Mucosa of descending colon (tissue), 3 donors: ENCODE data around the gene IGF2BP3. TPM values are rescaled to one million over a fixed set of nuclear protein-coding genes. Genes with fewer than 3 reads are reported as not detected.

Experiments used
- ATAC-seq: fragments of 200-7000 bp; cut with Tn5 transposase; one replicate; pipeline ENCODE4 v1.9.1; 2020; ENCODE audit warnings: mild to moderate bottlenecking, moderate library complexity
- DNase-seq, 3 donors: peaks; one replicate each; pipeline ENCODE4 v3.0.0-alpha.2; 2020
- H3K36me3 ChIP-seq: fragments of 200-600 bp; one replicate; pipeline ENCODE4 v1.8.0; 2021; ENCODE audit warnings: low read depth, mild to moderate bottlenecking
- H3K4me1 ChIP-seq: fragments of 200-600 bp; one replicate; pipeline ENCODE4 v1.8.0; 2021; ENCODE audit warnings: low read depth, mild to moderate bottlenecking
- H3K4me3 ChIP-seq: fragments of 200-600 bp; one replicate; pipeline ENCODE4 v1.8.0; 2021; ENCODE audit warnings: mild to moderate bottlenecking
- H3K9me3 ChIP-seq: fragments of 200-600 bp; one replicate; pipeline ENCODE4 v1.8.0; 2021; ENCODE audit warnings: mild to moderate bottlenecking
- intact Hi-C, 2 donors: fragments of 100-400 bp; cut with DNase I in 1 of 2; cut with micrococcal nuclease in 1 of 2; formaldehyde crosslinking; loops; one replicate each; pipeline versions ENCODE4 v1.11.0 to v1.11.1; 2022; cut with DNase I, micrococcal nuclease
- total RNA-seq, 3 donors: library from RNA; stranded (reverse); fragmentation: NEBNext Ultra II Directional in 2 of 3; extraction: Animal tissue kit (Norgen Biotek cat#: 25700) in 2 of 3; gene quantifications; one replicate each; pipeline versions ENCODE4 v1.2.1 to v1.2.4, GENCODE V29; 2021 to 2023
- TF ChIP-seq, protein P1 (sequence below): fragments of 200-600 bp; IDR thresholded peaks from one replicate; pipeline ENCODE4 v1.8.0; 2022; ENCODE audit warnings: antibody characterized with exemption, mild to moderate bottlenecking
- donor health status: DM: no; HTN: no; CAD: no; lungs with moderate emphysema.
- donor health status: DM: no; HTN: no; CAD: no.
- donor health status: DM: no; HTN: yes; CAD: no.

IGF2BP3 gene
- total RNA-seq, 3 donors from 2014 or later, result 0.79 TPM; not detected in 2

GRCh38 chr7:23387583-23387982, 82.7 kb downstream of the IGF2BP3 start:
- H3K4me1 ChIP-seq, result no peaks in the 10 kb centered on the region
- H3K4me3 ChIP-seq, result no peak overlapping the region
- DNase-seq (no peak), ATAC-seq (no peak)
- H3K9me3 ChIP-seq, result no peaks in the 10 kb centered on the region
- intact Hi-C loops, result no loop called here
- no peaks in the 10 kb centered on the region for H3K36me3 ChIP-seq
- TF ChIP-seq, protein P1, sequence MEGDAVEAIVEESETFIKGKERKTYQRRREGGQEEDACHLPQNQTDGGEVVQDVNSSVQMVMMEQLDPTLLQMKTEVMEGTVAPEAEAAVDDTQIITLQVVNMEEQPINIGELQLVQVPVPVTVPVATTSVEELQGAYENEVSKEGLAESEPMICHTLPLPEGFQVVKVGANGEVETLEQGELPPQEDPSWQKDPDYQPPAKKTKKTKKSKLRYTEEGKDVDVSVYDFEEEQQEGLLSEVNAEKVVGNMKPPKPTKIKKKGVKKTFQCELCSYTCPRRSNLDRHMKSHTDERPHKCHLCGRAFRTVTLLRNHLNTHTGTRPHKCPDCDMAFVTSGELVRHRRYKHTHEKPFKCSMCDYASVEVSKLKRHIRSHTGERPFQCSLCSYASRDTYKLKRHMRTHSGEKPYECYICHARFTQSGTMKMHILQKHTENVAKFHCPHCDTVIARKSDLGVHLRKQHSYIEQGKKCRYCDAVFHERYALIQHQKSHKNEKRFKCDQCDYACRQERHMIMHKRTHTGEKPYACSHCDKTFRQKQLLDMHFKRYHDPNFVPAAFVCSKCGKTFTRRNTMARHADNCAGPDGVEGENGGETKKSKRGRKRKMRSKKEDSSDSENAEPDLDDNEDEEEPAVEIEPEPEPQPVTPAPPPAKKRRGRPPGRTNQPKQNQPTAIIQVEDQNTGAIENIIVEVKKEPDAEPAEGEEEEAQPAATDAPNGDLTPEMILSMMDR, result no peak

DNA sequence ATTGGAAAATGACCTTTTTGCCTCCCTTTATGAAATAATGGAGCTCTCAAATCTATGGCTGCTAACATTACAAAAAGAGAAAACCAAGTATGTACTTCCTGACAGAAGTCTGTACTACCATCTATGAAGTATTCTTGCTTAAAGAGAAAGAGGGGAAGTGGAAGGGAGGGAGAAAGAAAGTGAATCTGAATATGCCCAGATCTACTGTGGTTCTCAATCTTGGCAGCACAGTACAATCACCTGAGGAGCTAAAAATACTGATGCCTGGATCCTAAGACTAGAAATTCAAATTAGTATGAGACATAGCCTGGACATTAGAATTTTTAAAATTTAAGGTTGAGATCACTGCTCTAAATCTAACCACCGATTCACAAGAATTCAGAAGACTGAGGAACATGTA, 85.2 kb downstream of the IGF2BP3 start:
- Histone ChIP-seq H3K4me3 (no peak overlapping the region), H3K9me3 (no peaks in the 10 kb centered on the region), H3K36me3 (no peaks in the 10 kb centered on the region), H3K4me1 (no peaks in the 10 kb centered on the region)
- intact Hi-C loops, result no loop called here
- ATAC-seq (no peak), DNase-seq (no peak)
- TF ChIP-seq, protein P1, result no peak

DNA sequence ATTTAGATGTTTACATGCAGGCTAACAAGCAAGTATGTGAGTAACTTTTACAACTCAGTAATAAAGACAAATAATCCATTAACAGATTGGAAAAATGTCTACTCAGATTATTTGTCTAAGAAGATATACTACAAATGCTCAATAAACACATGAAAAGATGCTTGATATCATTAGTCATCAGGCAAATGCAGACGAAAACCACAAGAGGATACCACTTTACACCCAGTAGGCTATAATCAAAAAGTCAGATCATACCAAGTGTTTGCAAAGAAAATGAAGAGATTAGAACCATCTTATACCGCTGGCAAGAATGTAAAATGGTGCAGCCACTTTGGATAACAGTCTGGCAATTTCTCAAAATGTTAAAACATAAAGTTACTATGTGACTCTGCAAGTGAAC, 87.1 kb downstream of the IGF2BP3 start:
- DNase-seq (no peak), ATAC-seq (no peak)
- H3K9me3 ChIP-seq, result no peaks in the 10 kb centered on the region
- intact Hi-C loops, result no loop called here
- H3K4me1 ChIP-seq, result no peaks in the 10 kb centered on the region
- TF ChIP-seq, protein P1, result no peak
- H3K4me3 ChIP-seq, result no peak overlapping the region
- no peaks in the 10 kb centered on the region for H3K36me3 ChIP-seq

GRCh38 chr7:23380961-23381360, 89.3 kb downstream of the IGF2BP3 start:
- DNase-seq (no peak), ATAC-seq (no peak)
- TF ChIP-seq, protein P1, result no peak

DNA sequence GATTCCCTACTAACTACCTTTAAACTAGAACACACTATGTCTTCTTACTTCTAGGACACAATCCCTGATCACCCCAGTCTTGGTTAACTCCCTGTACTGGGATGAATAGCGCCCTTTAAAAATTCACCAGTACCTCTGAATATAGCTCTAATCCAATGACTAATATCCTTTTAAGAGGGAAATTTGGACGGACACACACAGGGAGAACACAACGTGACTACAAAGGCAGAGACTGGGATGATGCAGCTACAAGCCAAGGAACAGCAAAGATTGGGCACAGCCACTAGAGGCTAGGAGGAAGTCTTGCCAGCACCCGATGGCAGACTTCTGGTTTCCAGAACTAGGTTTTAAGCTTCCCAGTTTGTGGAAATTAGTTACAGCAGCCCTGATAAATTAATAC, 89.7 kb downstream of the IGF2BP3 start:
- no peak for ATAC-seq
- TF ChIP-seq, protein P1, result no peak
- H3K36me3 ChIP-seq, result no peaks in the 10 kb centered on the region
- no peak for DNase-seq
- intact Hi-C loops, result no loop called here
- no peaks in the 10 kb centered on the region for H3K9me3 ChIP-seq
- no peak overlapping the region for H3K4me3 ChIP-seq
- H3K4me1 ChIP-seq, result no peaks in the 10 kb centered on the region

More at GRCh38 chr7:23380961-23381360, 89.3 kb downstream of the IGF2BP3 start:
- Histone ChIP-seq H3K4me1 (no peaks in the 10 kb centered on the region), H3K36me3 (no peaks in the 10 kb centered on the region), H3K4me3 (no peak overlapping the region), H3K9me3 (no peaks in the 10 kb centered on the region)
- intact Hi-C loops, result no loop called here

- intact Hi-C loops, result no loop called here
- ATAC-seq (no peak), DNase-seq (no peak)
These were observed 91.3 kb downstream of the IGF2BP3 start for GRCh38 chr7:23378996-23379395.

More at GRCh38 chr7:23378996-23379395, 91.3 kb downstream of the IGF2BP3 start:
- no peaks in the 10 kb centered on the region for H3K9me3 ChIP-seq
- H3K4me1 ChIP-seq, result no peaks in the 10 kb centered on the region
- no peaks in the 10 kb centered on the region for H3K36me3 ChIP-seq
- H3K4me3 ChIP-seq, result no peak overlapping the region
- TF ChIP-seq, protein P1, result no peak
